ENCODE results near the gene CCDC90B. TPM values are rescaled to one million over a fixed set of nuclear protein-coding genes. Genes with fewer than 3 reads are reported as not detected.
A peak's percentile ranks its signal among the peaks of the same experiment; 100 is the strongest.

CCDC90B gene
- total RNA-seq, 2 donors from 2014 or later: 64.2 to 105 TPM

- DNase-seq: peak; percentile 89
- Histone ChIP-seq H3K4me3 (ENCODE audit: low read length) (no peak overlapping the region), H3K36me3 (ENCODE audit: control insufficient read depth, insufficient read depth, low read length) (no peaks in the 10 kb centered on the region), H3K27ac (ENCODE audit: low read depth, low read length) (no peak overlapping the region), H3K9me3 (ENCODE audit: control insufficient read depth, low read length) (peaks cover 18% of the 10 kb centered on the region), H3K4me1 (ENCODE audit: control insufficient read depth, insufficient read depth, low read length) (peaks cover 6% of the 10 kb centered on the region), H3K9ac (ENCODE audit: extremely low read depth, low read length, poor library complexity, severe bottlenecking) (no peak overlapping the region), H3K27me3 (ENCODE audit: control insufficient read depth, insufficient read depth, low read length, poor library complexity, severe bottlenecking) (no peaks in the 10 kb centered on the region)
- Mint-ChIP-seq H3K27me3 (ENCODE audit: insufficient read depth) (no peaks in the 10 kb centered on the region), H3K27ac (no peak overlapping the region), H3K4me3 (no peak overlapping the region), H3K36me3 (ENCODE audit: low read depth) (peaks cover 8% of the 10 kb centered on the region), H3K9me3 (peaks cover 7% of the 10 kb centered on the region), H3K4me1 (peaks cover 22% of the 10 kb centered on the region)
- 7 to 9% methylated on average over 3 to 4 of the region's 5 CpGs for WGBS, 2 experiments (ENCODE audit: insufficient coverage in 1 of 2, insufficient read length in 1 of 2)
- peak; percentile 85 for TF ChIP-seq CTCF (conservative IDR thresholded peaks at IDR 0.05)
These were observed 44.7 kb downstream of the CCDC90B start for GRCh38 chr11:83241291-83241946.

GRCh38 chr11:83238111-83238510 lies 48.1 kb downstream of the CCDC90B start:
- TF ChIP-seq CTCF (conservative IDR thresholded peaks at IDR 0.05): no peak
- Mint-ChIP-seq H3K27me3 (ENCODE audit: insufficient read depth) (no peaks in the 10 kb centered on the region), H3K4me3 (no peak overlapping the region), H3K4me1 (peaks cover 27% of the 10 kb centered on the region), H3K36me3 (ENCODE audit: low read depth) (peaks cover 7% of the 10 kb centered on the region), H3K27ac (no peak overlapping the region), H3K9me3 (peaks cover 11% of the 10 kb centered on the region)
- Histone ChIP-seq H3K9me3 (ENCODE audit: control insufficient read depth, low read length) (peaks cover 18% of the 10 kb centered on the region), H3K4me3 (ENCODE audit: low read length) (no peak overlapping the region), H3K27me3 (ENCODE audit: control insufficient read depth, insufficient read depth, low read length, poor library complexity, severe bottlenecking) (no peaks in the 10 kb centered on the region), H3K36me3 (ENCODE audit: control insufficient read depth, insufficient read depth, low read length) (no peaks in the 10 kb centered on the region), H3K27ac (ENCODE audit: low read depth, low read length) (no peak overlapping the region), H3K9ac (ENCODE audit: extremely low read depth, low read length, poor library complexity, severe bottlenecking) (no peak overlapping the region), H3K4me1 (ENCODE audit: control insufficient read depth, insufficient read depth, low read length) (peaks cover 10% of the 10 kb centered on the region)
- 88 to 100% methylated on average over 3 of the region's 3 CpGs for WGBS, 2 experiments (ENCODE audit: insufficient coverage in 1 of 2, insufficient read length in 1 of 2)
- no peak for DNase-seq

- Histone ChIP-seq H3K9ac (ENCODE audit: extremely low read depth, low read length, poor library complexity, severe bottlenecking) (no peak overlapping the region), H3K4me3 (ENCODE audit: low read length) (no peak overlapping the region), H3K27me3 (ENCODE audit: control insufficient read depth, insufficient read depth, low read length, poor library complexity, severe bottlenecking) (no peaks in the 10 kb centered on the region), H3K36me3 (ENCODE audit: control insufficient read depth, insufficient read depth, low read length) (no peaks in the 10 kb centered on the region), H3K4me1 (ENCODE audit: control insufficient read depth, insufficient read depth, low read length) (peaks cover 10% of the 10 kb centered on the region), H3K9me3 (ENCODE audit: control insufficient read depth, low read length) (peaks cover 18% of the 10 kb centered on the region), H3K27ac (ENCODE audit: low read depth, low read length) (no peak overlapping the region)
- no peak for TF ChIP-seq CTCF (conservative IDR thresholded peaks at IDR 0.05)
- H3K27me3 Mint-ChIP-seq (ENCODE audit: insufficient read depth): no peaks in the 10 kb centered on the region
- DNase-seq: no peak
- H3K4me3 Mint-ChIP-seq: no peak overlapping the region
- 80 to 100% methylated on average over 1 of the region's 1 CpG for WGBS, 2 experiments (ENCODE audit: insufficient coverage in 1 of 2, insufficient read length in 1 of 2)
- no peak overlapping the region for H3K27ac Mint-ChIP-seq
- H3K36me3 Mint-ChIP-seq (ENCODE audit: low read depth): no peaks in the 10 kb centered on the region
- H3K4me1 Mint-ChIP-seq: peaks cover 23% of the 10 kb centered on the region
- peaks cover 10% of the 10 kb centered on the region for H3K9me3 Mint-ChIP-seq
These were observed 50.3 kb downstream of the CCDC90B start for GRCh38 chr11:83235825-83236224.

All from endodermal cell (in vitro differentiated cells).